ENCODE measurements around the gene CPTP.

Gene CPTP

GRCh38 chr1:1356166-1356795, 31.7 kb downstream of the CPTP start:
- TF ChIP-seq POLR2A (IDR thresholded peaks at IDR 0.05; ENCODE audit: low read depth, low read length): no peak
- no peak for FAIRE-seq
- no peak for DNase-seq (ENCODE audit: insufficient read length, low spot score)

GRCh38 chr1:1356796-1357401, 32.3 kb downstream of the CPTP start:
- FAIRE-seq: no peak
- no peak for TF ChIP-seq POLR2A (IDR thresholded peaks at IDR 0.05; ENCODE audit: low read depth, low read length)
- no peak for DNase-seq (ENCODE audit: insufficient read length, low spot score)

GRCh38 chr1:1357871-1358432, 33.4 kb downstream of the CPTP start:
- TF ChIP-seq POLR2A (IDR thresholded peaks at IDR 0.05; ENCODE audit: low read depth, low read length): no peak
- DNase-seq (ENCODE audit: insufficient read length, low spot score) (no peak), FAIRE-seq (no peak)

GRCh38 chr1:1358433-1359271, 34.0 kb downstream of the CPTP start, which contains the start of gene MXRA8:
TSS of gene MXRA8 (minus strand) at chr1:1358555. CDS start at chr1:1358504, 51 bp downstream.
- no peak for FAIRE-seq
- TF ChIP-seq POLR2A (IDR thresholded peaks at IDR 0.05; ENCODE audit: low read depth, low read length): no peak
- DNase-seq (ENCODE audit: insufficient read length, low spot score): no peak

- no peak for DNase-seq (ENCODE audit: insufficient read length, low spot score)
- FAIRE-seq: no peak
- no peak for TF ChIP-seq POLR2A (IDR thresholded peaks at IDR 0.05; ENCODE audit: low read depth, low read length)
Measured at GRCh38 chr1:1359308-1359663, 34.7 kb downstream of the CPTP start.

GRCh38 chr1:1359664-1360468, 35.3 kb downstream of the CPTP start:
- no peak for TF ChIP-seq POLR2A (IDR thresholded peaks at IDR 0.05; ENCODE audit: low read depth, low read length)
- no peak for DNase-seq (ENCODE audit: insufficient read length, low spot score)
- no peak for FAIRE-seq

GRCh38 chr1:1360506-1361169, 36.0 kb downstream of the CPTP start:
- FAIRE-seq (peak; percentile 88), DNase-seq (ENCODE audit: insufficient read length, low spot score) (peak; percentile 92)
- TF ChIP-seq POLR2A (IDR thresholded peaks at IDR 0.05; ENCODE audit: low read depth, low read length): peak; percentile 18; the same call in 1 of the 2 replicates

GRCh38 chr1:1361233-1361981, 36.8 kb downstream of the CPTP start:
- FAIRE-seq: no peak
- no peak for TF ChIP-seq POLR2A (IDR thresholded peaks at IDR 0.05; ENCODE audit: low read depth, low read length)

GRCh38 chr1:1361982-1362423, 37.4 kb downstream of the CPTP start:
- FAIRE-seq: no peak
- DNase-seq (ENCODE audit: insufficient read length, low spot score): no peak

More at GRCh38 chr1:1361233-1361981, 36.8 kb downstream of the CPTP start:
- DNase-seq (ENCODE audit: insufficient read length, low spot score): no peak

GRCh38 chr1:1364266-1364665, 39.7 kb downstream of the CPTP start:
- FAIRE-seq: no peak
- DNase-seq (ENCODE audit: insufficient read length, low spot score): no peak
- no peak for TF ChIP-seq POLR2A (IDR thresholded peaks at IDR 0.05; ENCODE audit: low read depth, low read length)

More at GRCh38 chr1:1361982-1362423, 37.4 kb downstream of the CPTP start:
- no peak for TF ChIP-seq POLR2A (IDR thresholded peaks at IDR 0.05; ENCODE audit: low read depth, low read length)

GRCh38 chr1:1365875-1366698, 41.5 kb downstream of the CPTP start:
- DNase-seq (ENCODE audit: insufficient read length, low spot score): no peak
- FAIRE-seq: no peak
- no peak for TF ChIP-seq POLR2A (IDR thresholded peaks at IDR 0.05; ENCODE audit: low read depth, low read length)

All from H54 (cell line).